Effector memory CD8-positive, alpha-beta T cell (primary cell): ENCODE data around the gene SCN1A.
"Not testable (repeated sequence)": the region's sequence is repeated elsewhere in the genome, so short reads cannot be mapped to it uniquely, and the experiment has no call there.

Source experiments
- ATAC-seq: fragments of 150-1000 bp; cut with Tn5 transposase; replicated peaks from 2 replicates; pipeline ENCODE4 v1.10.0; 2021; ENCODE audit warnings: mild to moderate bottlenecking, moderate library complexity
- DNase-seq, 3 experiments: peaks; one replicate each; pipeline ENCODE4 v3.0.0; 2021
- H3K27ac Mint-ChIP-seq, 2 donors: one replicate each; pipeline ENCODE4 v1.8.0; 2022; ENCODE audit warnings: mild to moderate bottlenecking in 2 of 2, mixed read lengths in 2 of 2, moderate library complexity in 2 of 2
- H3K27me3 Mint-ChIP-seq, 2 donors: one replicate each; pipeline ENCODE4 v1.8.0; 2022; ENCODE audit warnings: mixed read lengths in 2 of 2
- H3K36me3 Mint-ChIP-seq: one replicate; pipeline ENCODE4 v1.8.0; 2022; ENCODE audit warnings: mild to moderate bottlenecking, moderate library complexity, mixed read lengths; ENCODE audit not compliant: insufficient read depth
- H3K4me1 Mint-ChIP-seq, 2 donors: one replicate each; pipeline ENCODE4 v1.8.0; 2022; ENCODE audit warnings: low read depth in 2 of 2, mixed read lengths in 2 of 2
- H3K4me3 Mint-ChIP-seq, 2 donors: one replicate each; pipeline ENCODE4 v1.8.0; 2022; ENCODE audit warnings: mild to moderate bottlenecking in 2 of 2, mixed read lengths in 2 of 2, moderate library complexity in 2 of 2
- H3K9me3 Mint-ChIP-seq, 2 donors: one replicate each; pipeline ENCODE4 v1.8.0; 2022; ENCODE audit warnings: mixed read lengths in 2 of 2

SCN1A gene

GRCh38 chr2:166125557-166125956 lies 2.3 kb downstream of the SCN1A start:
- Mint-ChIP-seq H3K27me3 (peaks cover 23 to 28% of the 10 kb centered on the region in 2 donors), H3K9me3 (no peaks in the 10 kb centered on the region), H3K4me3 (no peak overlapping the region), H3K4me1 (peaks cover 4 to 5% of the 10 kb centered on the region in 2 donors), H3K36me3 (no peaks in the 10 kb centered on the region), H3K27ac (no peak overlapping the region)
- no peak for DNase-seq
- ATAC-seq, result no peak

- Mint-ChIP-seq H3K27ac (no peak overlapping the region), H3K27me3 (no peaks in the 10 kb centered on the region), H3K4me3 (no peak overlapping the region), H3K9me3 (no peaks in the 10 kb centered on the region), H3K4me1 (peaks cover 0 to 4% of the 10 kb centered on the region in 2 donors), H3K36me3 (no peaks in the 10 kb centered on the region)
- DNase-seq, result no peak
- ATAC-seq, result no peak
Observed at GRCh38 chr2:166118180-166118579, 9.6 kb downstream of the SCN1A start.

- Mint-ChIP-seq H3K36me3 (no peaks in the 10 kb centered on the region), H3K4me1 (peaks cover 0 to 4% of the 10 kb centered on the region in 2 donors), H3K27ac (no peak overlapping the region), H3K4me3 (no peak overlapping the region), H3K27me3 (no peaks in the 10 kb centered on the region), H3K9me3 (no peaks in the 10 kb centered on the region)
- ATAC-seq (no peak), DNase-seq (no peak)
Observed at GRCh38 chr2:166117491-166117890, 10.3 kb downstream of the SCN1A start.

GRCh38 chr2:166115589-166115988 lies 12.2 kb downstream of the SCN1A start:
- H3K4me1 Mint-ChIP-seq, result peaks cover 0 to 4% of the 10 kb centered on the region in 2 donors
- H3K27me3 Mint-ChIP-seq, result no peaks in the 10 kb centered on the region
- H3K9me3 Mint-ChIP-seq, result peaks cover 0 to 1% of the 10 kb centered on the region in 2 donors
- no peak overlapping the region for H3K4me3 Mint-ChIP-seq
- ATAC-seq, result no peak
- no peak overlapping the region for H3K27ac Mint-ChIP-seq
- no peak for DNase-seq
- no peaks in the 10 kb centered on the region for H3K36me3 Mint-ChIP-seq

GRCh38 chr2:166112193-166112605 lies 15.6 kb downstream of the SCN1A start:
- Mint-ChIP-seq H3K27me3 (no peaks in the 10 kb centered on the region), H3K27ac (no peak overlapping the region), H3K9me3 (peaks cover 0 to 1% of the 10 kb centered on the region in 2 donors), H3K4me3 (no peak overlapping the region), H3K4me1 (peaks cover 0 to 4% of the 10 kb centered on the region in 2 donors), H3K36me3 (no peaks in the 10 kb centered on the region)
- ATAC-seq (no peak), DNase-seq (no peak)

GRCh38 chr2:166106431-166107015 lies 21.3 kb downstream of the SCN1A start:
- DNase-seq, result no peak

GRCh38 chr2:166104773-166105172 lies 23.0 kb downstream of the SCN1A start:
- DNase-seq (no peak), ATAC-seq (no peak)
- Mint-ChIP-seq H3K27me3 (no peaks in the 10 kb centered on the region), H3K4me1 (peaks cover 0 to 1% of the 10 kb centered on the region in 2 donors), H3K9me3 (no peaks in the 10 kb centered on the region), H3K27ac (no peak overlapping the region), H3K4me3 (no peak overlapping the region), H3K36me3 (no peaks in the 10 kb centered on the region)

More at GRCh38 chr2:166106431-166107015, 21.3 kb downstream of the SCN1A start:
- Mint-ChIP-seq H3K27ac (no peak overlapping the region), H3K27me3 (no peaks in the 10 kb centered on the region), H3K4me1 (peaks cover 0 to 1% of the 10 kb centered on the region in 2 donors), H3K9me3 (peaks cover 0 to 1% of the 10 kb centered on the region in 2 donors), H3K4me3 (no peak overlapping the region), H3K36me3 (no peaks in the 10 kb centered on the region)
- ATAC-seq, result no peak

- ATAC-seq (no peak), DNase-seq (no peak)
- Mint-ChIP-seq H3K27ac (no peak overlapping the region), H3K4me3 (no peak overlapping the region), H3K36me3 (no peaks in the 10 kb centered on the region), H3K27me3 (no peaks in the 10 kb centered on the region), H3K4me1 (peaks cover 0 to 1% of the 10 kb centered on the region in 2 donors), H3K9me3 (no peaks in the 10 kb centered on the region)
Observed at GRCh38 chr2:166104084-166104483, 23.7 kb downstream of the SCN1A start.

- not testable (repeated sequence) for H3K4me3 Mint-ChIP-seq, H3K4me1 Mint-ChIP-seq, H3K27me3 Mint-ChIP-seq, H3K36me3 Mint-ChIP-seq, DNase-seq, H3K9me3 Mint-ChIP-seq, H3K27ac Mint-ChIP-seq, ATAC-seq
Observed at GRCh38 chr2:166103277-166103676, 24.5 kb downstream of the SCN1A start.

GRCh38 chr2:166094325-166094724 lies 33.5 kb downstream of the SCN1A start:
- DNase-seq (no peak), ATAC-seq (no peak)
- Mint-ChIP-seq H3K36me3 (no peaks in the 10 kb centered on the region), H3K4me3 (no peak overlapping the region), H3K27me3 (peaks cover 9 to 10% of the 10 kb centered on the region in 2 donors), H3K4me1 (no peaks in the 10 kb centered on the region), H3K27ac (no peak overlapping the region), H3K9me3 (no peaks in the 10 kb centered on the region)

GRCh38 chr2:166092889-166093288 lies 34.9 kb downstream of the SCN1A start:
- Mint-ChIP-seq H3K4me3 (no peak overlapping the region), H3K36me3 (no peaks in the 10 kb centered on the region), H3K9me3 (no peaks in the 10 kb centered on the region), H3K27ac (no peak overlapping the region), H3K4me1 (no peaks in the 10 kb centered on the region), H3K27me3 (peaks cover under 1 to 9% of the 10 kb centered on the region in 2 donors)
- DNase-seq (no peak), ATAC-seq (no peak)

- no peak for DNase-seq
Observed at GRCh38 chr2:166091439-166091838, 36.4 kb downstream of the SCN1A start.

GRCh38 chr2:166090908-166091307 lies 36.9 kb downstream of the SCN1A start:
- DNase-seq, result no peak
- Mint-ChIP-seq H3K9me3 (no peaks in the 10 kb centered on the region), H3K4me3 (no peak overlapping the region), H3K27me3 (peaks cover 4 to 11% of the 10 kb centered on the region in 2 donors), H3K27ac (no peak overlapping the region), H3K36me3 (no peaks in the 10 kb centered on the region), H3K4me1 (no peaks in the 10 kb centered on the region)
- no peak for ATAC-seq

More at GRCh38 chr2:166091439-166091838, 36.4 kb downstream of the SCN1A start:
- Mint-ChIP-seq H3K4me3 (no peak overlapping the region), H3K4me1 (no peaks in the 10 kb centered on the region), H3K36me3 (no peaks in the 10 kb centered on the region), H3K27me3 (peaks cover 4 to 6% of the 10 kb centered on the region in 2 donors), H3K9me3 (no peaks in the 10 kb centered on the region), H3K27ac (no peak overlapping the region)
- ATAC-seq, result no peak

- no peaks in the 10 kb centered on the region for H3K9me3 Mint-ChIP-seq
- DNase-seq, result no peak
- H3K4me3 Mint-ChIP-seq, result no peak overlapping the region
- H3K36me3 Mint-ChIP-seq, result no peaks in the 10 kb centered on the region
- ATAC-seq, result no peak
- H3K27me3 Mint-ChIP-seq, result peaks cover 8 to 11% of the 10 kb centered on the region in 2 donors
- no peaks in the 10 kb centered on the region for H3K4me1 Mint-ChIP-seq
- no peak overlapping the region for H3K27ac Mint-ChIP-seq
Observed at GRCh38 chr2:166090346-166090745, 37.5 kb downstream of the SCN1A start.
